IMR-90 (cell line): ENCODE data around the gene MALRD1. TPM values are rescaled to one million over a fixed set of nuclear protein-coding genes. Genes with fewer than 3 reads are reported as not detected.

ENCODE experiments used
- ATAC-seq: fragments of 200-7000 bp; cut with Tn5 transposase; 2 replicates; pipeline ENCODE4 v1.9.1; 2020; ENCODE audit warnings: low read depth, mild to moderate bottlenecking, moderate library complexity
- BruUV-seq: library from RNA; stranded (reverse); fragments of 400-500 nt; replicated peaks from 2 replicates; lab custom pipeline; 2021; lab: Mats Ljungman, UMichigan
- CTCF ChIA-PET: fragments of 300-600 bp; formaldehyde crosslinking; extraction: SDS; loops from one replicate; lab custom pipeline; 2021; ENCODE audit warnings: antibody characterized with exemption; lab: Yijun Ruan, JAX
- POLR2A ChIA-PET: fragments of 300-600 bp; sonication (Branson Sonifier 250); formaldehyde crosslinking; loops from one replicate; lab custom pipeline; 2022; ENCODE audit warnings: antibody characterized with exemption; ENCODE audit not compliant: unreplicated experiment; lab: Charles Lee
- DNase-seq: peaks from one replicate; pipeline ENCODE4 v3.0.0; 2013
- H2AFZ ChIP-seq: replicated peaks from 2 replicates; pipeline ENCODE3; 2013; ENCODE audit warnings: low read length, mild to moderate bottlenecking; ENCODE audit not compliant: poor library complexity
- H2AK5ac ChIP-seq: 2 replicates; pipeline ENCODE4 v1.6.1; 2013; ENCODE audit warnings: low read depth, low read length, inconsistent platforms
- H2AK9ac ChIP-seq: replicated peaks from 2 replicates; pipeline ENCODE3; 2013; ENCODE audit warnings: mild to moderate bottlenecking, low read depth, low read length, moderate library complexity; ENCODE audit not compliant: poor library complexity
- H2BK120ac ChIP-seq: 2 replicates; pipeline ENCODE4 v1.6.1; 2013; ENCODE audit warnings: low read depth, low read length, inconsistent platforms
- H2BK15ac ChIP-seq: 3 replicates; pipeline ENCODE4 v1.6.1; 2013; ENCODE audit warnings: low read depth, low read length, inconsistent platforms
- H2BK20ac ChIP-seq: 2 replicates; pipeline ENCODE4 v1.6.1; 2013; ENCODE audit warnings: low read depth, mild to moderate bottlenecking, inconsistent platforms, low read length, moderate library complexity
- H2BK5ac ChIP-seq: 2 replicates; pipeline ENCODE4 v1.6.1; 2013; ENCODE audit warnings: mild to moderate bottlenecking, low read depth, low read length, inconsistent platforms; ENCODE audit not compliant: poor library complexity, severe bottlenecking
- H3K14ac ChIP-seq: replicated peaks from 2 replicates; pipeline ENCODE4 v1.6.1; 2013; ENCODE audit warnings: low read depth, low read length, inconsistent platforms
- H3K18ac ChIP-seq: 2 replicates; pipeline ENCODE4 v1.6.1; 2013; ENCODE audit warnings: low read depth, low read length, control low read depth
- H3K23ac ChIP-seq: 2 replicates; pipeline ENCODE4 v1.6.1; 2013; ENCODE audit warnings: low read depth, low read length, inconsistent platforms
- H3K27ac ChIP-seq: 2 replicates; pipeline ENCODE4 v1.5.1; 2013; ENCODE audit warnings: mild to moderate bottlenecking, control low read depth, low read length; ENCODE audit not compliant: insufficient read depth
- H3K27me3 ChIP-seq: 2 replicates; pipeline ENCODE4 v1.6.1; 2013; ENCODE audit warnings: low read length; ENCODE audit not compliant: control insufficient read depth, insufficient read depth
- H3K36me3 ChIP-seq: 2 replicates; pipeline ENCODE4 v1.6.1; 2013; ENCODE audit warnings: low read length, mixed read lengths; ENCODE audit not compliant: control insufficient read depth, insufficient read depth
- H3K4ac ChIP-seq: 2 replicates; pipeline ENCODE4 v1.6.1; 2013; ENCODE audit warnings: low read depth, low read length, inconsistent platforms
- H3K4me1 ChIP-seq: 2 replicates; pipeline ENCODE4 v1.6.1; 2013; ENCODE audit warnings: low read length, mixed read lengths; ENCODE audit not compliant: control insufficient read depth, insufficient read depth
- H3K4me2 ChIP-seq: 2 replicates; pipeline ENCODE4 v1.6.1; 2013; ENCODE audit warnings: low read depth, mild to moderate bottlenecking, control low read depth, low read length, moderate library complexity
- H3K4me3 ChIP-seq: 2 replicates; pipeline ENCODE4 v1.5.1; 2013; ENCODE audit warnings: low read depth, mild to moderate bottlenecking, control low read depth, low read length, moderate library complexity; ENCODE audit not compliant: insufficient read depth
- H3K56ac ChIP-seq: 2 replicates; pipeline ENCODE4 v1.6.1; 2013; ENCODE audit warnings: low read length, inconsistent platforms; ENCODE audit not compliant: insufficient read depth; ENCODE audit errors: extremely low read depth
- H3K79me1 ChIP-seq, 2 experiments: 2 replicates each; pipeline ENCODE4 v1.6.1; 2013; ENCODE audit warnings: low read length in 2 of 2, inconsistent platforms in 1 of 2, low read depth in 1 of 2
- H3K9ac ChIP-seq: 2 replicates; pipeline ENCODE4 v1.6.1; 2013; ENCODE audit warnings: low read depth, low read length, control low read depth
- H3K9me1 ChIP-seq: 2 replicates; pipeline ENCODE4 v1.6.1; 2013; ENCODE audit warnings: low read length, inconsistent platforms; ENCODE audit not compliant: insufficient read depth
- H3K9me3 ChIP-seq: 2 replicates; pipeline ENCODE4 v1.6.1; 2013; ENCODE audit warnings: low read length; ENCODE audit not compliant: control insufficient read depth, insufficient read depth
- H4K20me1 ChIP-seq: 2 replicates; pipeline ENCODE4 v1.6.1; 2013; ENCODE audit warnings: low read length, inconsistent platforms; ENCODE audit not compliant: insufficient read depth
- H4K5ac ChIP-seq: 2 replicates; pipeline ENCODE4 v1.6.1; 2013; ENCODE audit warnings: mild to moderate bottlenecking, low read depth, low read length, control low read depth
- H4K8ac ChIP-seq, 2 experiments: 2 replicates each; pipeline ENCODE4 v1.6.1; 2013; ENCODE audit warnings: low read depth in 2 of 2, low read length in 2 of 2, control low read depth in 1 of 2, inconsistent platforms in 1 of 2
- H4K91ac ChIP-seq: 2 replicates; pipeline ENCODE4 v1.6.1; 2013; ENCODE audit warnings: low read depth, low read length, inconsistent platforms; ENCODE audit not compliant: insufficient read depth
- CHD1 ChIP-seq: IDR thresholded peaks from 2 replicates; pipeline ENCODE4 v1.6.1; 2012; ENCODE audit warnings: low read depth, low read length, improper control_type of control experiment
- MAFK ChIP-seq: IDR thresholded peaks from 2 replicates; pipeline ENCODE4 v1.6.1; 2012; ENCODE audit warnings: low read depth, low read length, improper control_type of control experiment
- RFX5 ChIP-seq: IDR thresholded peaks from 2 replicates; pipeline ENCODE4 v1.8.0; 2012; ENCODE audit warnings: low read depth, mild to moderate bottlenecking, low read length, moderate library complexity
- USF2 ChIP-seq: fragments of 150-350 bp; IDR thresholded peaks from 2 replicates; pipeline ENCODE4 v1.6.1; 2017; ENCODE audit warnings: mild to moderate bottlenecking, antibody characterized with exemption, low read length, low read depth
- WGBS, 2 experiments: methylation state at CpG; one replicate each; pipeline versions ENCODE4 v1.1.5 to v1.1.7; 2013; ENCODE audit warnings: missing lambda C conversion rate in 2 of 2; ENCODE audit not compliant: insufficient read length in 1 of 2; ENCODE audit errors: extremely low coverage in 2 of 2; 5-methylcytosine and 5-hydroxymethylcytosine counted together
- dilution Hi-C: fragments of 300-500 bp; cut with HindIII; formaldehyde crosslinking; loops from one replicate; pipeline ENCODE4 v1.14.3; 2018; ENCODE audit warnings: low sequenced_read_pairs; ENCODE audit not compliant: unreplicated experiment
- in situ Hi-C: fragments of 300-500 bp; cut with MboI; formaldehyde crosslinking; loops from 3 replicates; pipeline ENCODE4 v1.14.3; 2019; ENCODE audit warnings: low sequenced_read_pairs, inconsistent platforms, mixed read lengths
- intact Hi-C: fragments of 100-400 bp; cut with micrococcal nuclease; formaldehyde crosslinking; loops from 2 replicates; pipeline ENCODE4 v1.10.0; 2022
- polyA plus RNA-seq, 3 experiments: library from polyadenylated mRNA; depleted of rRNA; stranded (reverse); fragments of >200 nt; gene quantifications; 2 replicates each; pipeline ENCODE4 v1.2.3, GENCODE V29; 2012; ENCODE audit warnings: low replicate concordance in 1 of 3
- total RNA-seq: library from RNA; depleted of rRNA; stranded (reverse); fragments of >200 nt; gene quantifications from 2 replicates; pipeline ENCODE4 v1.2.3, GENCODE V29; 2012

MALRD1 gene
- total and polyA plus RNA-seq, 2 of the 4 experiments (the other 2 are of a cell fraction) = 0.34 to 1.1 TPM

GRCh38 chr10:19417740-19418139, 369.1 kb downstream of the MALRD1 start:
- CTCF ChIA-PET = no interaction called here
- H2AK5ac ChIP-seq = no peak overlapping the region
- TF ChIP-seq RFX5 (no peak), CHD1 (no peak), USF2 (no peak), MAFK (no peak)
- in situ Hi-C loops (loop anchor here (10.0 kb wide), 1 partner anchor 377 kb away; no protein-coding TSS in a partner anchor), dilution Hi-C loops (no loop called here), intact Hi-C loops (no loop called here)
- H4K20me1 ChIP-seq = no peaks in the 10 kb centered on the region
- H3K56ac ChIP-seq = no peak overlapping the region
- no peak overlapping the region for H3K14ac ChIP-seq
- H3K4me3 ChIP-seq = no peak overlapping the region
- no peaks in the 10 kb centered on the region for H3K9me3 ChIP-seq
- no peak overlapping the region for H3K23ac ChIP-seq
- H3K4me1 ChIP-seq = no peaks in the 10 kb centered on the region
- no peak overlapping the region for H3K4me2 ChIP-seq
- DNase-seq (no peak), ATAC-seq (no peak)
- no peak overlapping the region for H3K4ac ChIP-seq
- no peaks in the 10 kb centered on the region for H3K79me1 ChIP-seq
- no peak overlapping the region for H2AFZ ChIP-seq
- no peak overlapping the region for H4K91ac ChIP-seq
- H3K36me3 ChIP-seq = no peaks in the 10 kb centered on the region
- H2BK20ac ChIP-seq = no peak overlapping the region
- H4K8ac ChIP-seq = no peak overlapping the region
- WGBS, 2 experiments = no CpG with 5 or more reads among the region's 4 CpGs
- H2BK5ac ChIP-seq = no peak overlapping the region
- no peak overlapping the region for H3K18ac ChIP-seq
- H3K9me1 ChIP-seq = no peaks in the 10 kb centered on the region
- H3K27ac ChIP-seq = no peak overlapping the region
- POLR2A ChIA-PET = no interaction called here
- H4K5ac ChIP-seq = no peak overlapping the region
- no peak overlapping the region for H2BK15ac ChIP-seq
- H2BK120ac ChIP-seq = no peak overlapping the region
- no peak overlapping the region for H3K9ac ChIP-seq
- H2AK9ac ChIP-seq = no peak overlapping the region
- H3K27me3 ChIP-seq = no peaks in the 10 kb centered on the region
- BruUV-seq = no TSS peak
